Activated naive CD8-positive, alpha-beta T cell treated with anti-CD3 and anti-CD28 coated beads, Interleukin-2, amount 10 ng/mL, durations not matched to agents 7 days and 5 days (primary cell): ENCODE measurements around the gene SH3BP5L. TPM values are rescaled to one million over a fixed set of nuclear protein-coding genes. Genes with fewer than 3 reads are reported as not detected.
A peak's percentile ranks its signal among the peaks of the same experiment; 100 is the strongest.

Source experiments
- ATAC-seq: fragments of 150-1000 bp; cut with Tn5 transposase; one replicate; pipeline ENCODE4 v1.10.0; 2021; ENCODE audit warnings: low read depth, moderate library complexity
- POLR2A ChIA-PET: fragments of 350-600 bp; sonication (Branson Sonifier 250); formaldehyde crosslinking; loops from one replicate; lab custom pipeline; 2021; ENCODE audit warnings: antibody characterized with exemption; lab: Charles Lee
- DNase-seq: peaks from one replicate; pipeline ENCODE4 v3.0.0; 2021
- H3K27ac Mint-ChIP-seq: one replicate; pipeline ENCODE4 v1.8.0; 2022; ENCODE audit warnings: mild to moderate bottlenecking, mixed read lengths
- H3K27me3 Mint-ChIP-seq: one replicate; pipeline ENCODE4 v1.8.0; 2022; ENCODE audit warnings: mild to moderate bottlenecking, moderate library complexity, mixed read lengths
- H3K36me3 Mint-ChIP-seq: one replicate; pipeline ENCODE4 v1.8.0; 2021; ENCODE audit warnings: mild to moderate bottlenecking, mixed read lengths
- H3K4me1 Mint-ChIP-seq: one replicate; pipeline ENCODE4 v1.8.0; 2021; ENCODE audit warnings: mixed read lengths
- H3K4me3 Mint-ChIP-seq: one replicate; pipeline ENCODE4 v1.8.0; 2022; ENCODE audit warnings: mild to moderate bottlenecking, moderate library complexity, mixed read lengths
- H3K9me3 Mint-ChIP-seq: one replicate; pipeline ENCODE4 v1.8.0; 2021; ENCODE audit warnings: mixed read lengths
- total RNA-seq, 2 experiments: library from RNA; stranded (reverse); gene quantifications; one replicate each; pipeline ENCODE4 v1.2.3, GENCODE V29; 2021

The SH3BP5L gene
- total RNA-seq, 2 experiments from 2014 or later, result 32.8 to 34.7 TPM

DNA sequence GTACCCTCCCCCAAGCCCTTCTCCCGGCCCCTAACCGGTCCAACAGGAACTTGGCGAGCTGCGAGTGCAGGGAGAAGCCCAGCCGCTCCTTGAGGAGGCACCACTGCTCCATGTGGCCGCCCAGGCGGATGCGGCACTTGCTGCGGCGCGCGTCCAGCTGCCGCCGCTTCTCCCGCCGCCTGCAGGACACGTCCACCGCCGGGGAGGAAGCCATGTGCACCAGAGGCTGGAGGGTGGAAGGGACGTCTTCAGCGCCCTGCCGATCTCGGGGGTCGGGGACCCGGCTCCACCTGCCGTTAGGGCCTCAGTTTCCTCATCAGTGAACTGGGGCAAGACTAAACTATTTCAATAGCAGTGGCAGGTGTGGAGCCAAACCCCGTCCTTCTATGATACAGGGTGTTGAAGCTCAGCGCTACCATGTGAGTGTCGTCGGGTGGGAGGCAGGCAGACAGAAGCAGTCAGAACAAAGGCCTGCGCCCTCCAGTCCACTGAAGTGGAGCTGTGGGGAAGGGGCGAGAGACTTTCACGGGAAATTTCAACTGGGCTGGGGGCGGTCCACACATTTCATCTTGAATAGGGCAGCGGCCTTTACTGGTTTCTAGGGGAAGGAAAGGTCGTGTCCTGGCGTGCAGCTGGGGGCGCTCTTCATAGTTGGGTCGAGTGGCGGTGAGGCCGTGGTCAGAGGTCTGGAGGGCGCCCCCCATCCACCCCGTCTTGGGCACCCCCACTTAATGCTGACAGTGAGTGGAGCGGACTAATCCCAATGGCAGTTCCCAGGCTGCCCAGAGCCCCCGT lies 32.6 kb upstream of the SH3BP5L start:
- Mint-ChIP-seq H3K9me3 (no peaks in the 10 kb centered on the region), H3K27me3 (peaks cover 3% of the 10 kb centered on the region), H3K4me3 (peak overlapping the region; percentile 94), H3K27ac (peak overlapping the region; percentile 97), H3K4me1 (peaks cover 40% of the 10 kb centered on the region), H3K36me3 (peaks cover 20% of the 10 kb centered on the region)
- POLR2A ChIA-PET, result interaction anchor here (0.7 to 4.1 kb wide), 10 partner anchors 14 to 47 kb away, joined by 3 to 74 read pairs (median 6); partner anchors contain the start of genes PGBD2, SH3BP5L and ZNF672
- DNase-seq (peak; percentile 68), ATAC-seq (peak; percentile 29)

GRCh38 chr1:248857749-248858095 lies 32.0 kb upstream of the SH3BP5L start:
- Mint-ChIP-seq H3K4me3 (peak overlapping the region; percentile 94), H3K27me3 (peaks cover 3% of the 10 kb centered on the region), H3K36me3 (peaks cover 20% of the 10 kb centered on the region), H3K4me1 (peaks cover 38% of the 10 kb centered on the region), H3K9me3 (no peaks in the 10 kb centered on the region), H3K27ac (peak overlapping the region; percentile 97)
- POLR2A ChIA-PET, result interaction anchor here (1.1 to 4.1 kb wide), 5 partner anchors 15 to 48 kb away, joined by 4 to 74 read pairs (median 7); partner anchors contain the start of genes PGBD2, SH3BP5L and ZNF672
- DNase-seq (no peak), ATAC-seq (no peak)

- H3K4me1 Mint-ChIP-seq, result peaks cover 34% of the 10 kb centered on the region
- POLR2A ChIA-PET, result interaction anchor here (4.1 kb wide), 1 partner anchor 18 kb away, joined by 74 read pairs; the partner anchor contains the start of gene ZNF672
These were observed 31.5 kb upstream of the SH3BP5L start for GRCh38 chr1:248857201-248857600.

GRCh38 chr1:248856176-248856575 lies 30.5 kb upstream of the SH3BP5L start:
- Mint-ChIP-seq H3K27me3 (no peaks in the 10 kb centered on the region), H3K4me1 (peaks cover 28% of the 10 kb centered on the region), H3K27ac (peak overlapping the region; percentile 37), H3K4me3 (no peak overlapping the region), H3K9me3 (no peaks in the 10 kb centered on the region), H3K36me3 (peaks cover 18% of the 10 kb centered on the region)
- POLR2A ChIA-PET, result no interaction called here
- DNase-seq, result no peak
- ATAC-seq, result no peak

More at GRCh38 chr1:248857201-248857600, 31.5 kb upstream of the SH3BP5L start:
- Mint-ChIP-seq H3K9me3 (no peaks in the 10 kb centered on the region), H3K27ac (peak overlapping the region; percentile 97), H3K36me3 (peaks cover 18% of the 10 kb centered on the region), H3K4me3 (peak overlapping the region; percentile 94), H3K27me3 (peaks cover 3% of the 10 kb centered on the region)
- ATAC-seq (no peak), DNase-seq (peak; percentile 37)

DNA sequence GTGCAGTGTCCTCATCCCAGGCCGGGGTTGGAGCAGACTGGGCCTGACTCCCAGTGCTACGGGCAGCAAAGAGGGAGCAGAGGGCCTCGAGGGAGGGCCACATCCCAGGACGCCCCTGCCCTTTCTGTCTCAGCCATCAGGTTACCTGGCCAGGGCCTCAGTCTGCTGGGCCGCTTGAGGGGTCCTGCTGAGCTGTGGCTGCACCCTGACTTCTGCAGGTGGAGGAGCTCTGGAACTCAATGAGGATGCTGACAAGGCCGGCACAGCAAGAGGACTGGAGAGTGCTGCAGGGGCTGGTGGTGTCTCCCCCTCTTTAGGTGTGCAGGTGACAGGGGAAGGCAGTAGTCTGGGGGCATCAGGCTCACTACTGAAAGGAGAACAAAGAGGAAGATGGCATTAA lies 29.9 kb upstream of the SH3BP5L start:
- Mint-ChIP-seq H3K27me3 (no peaks in the 10 kb centered on the region), H3K9me3 (no peaks in the 10 kb centered on the region), H3K36me3 (peaks cover 18% of the 10 kb centered on the region), H3K4me3 (no peak overlapping the region), H3K27ac (no peak overlapping the region), H3K4me1 (peaks cover 28% of the 10 kb centered on the region)
- DNase-seq (no peak), ATAC-seq (no peak)
- POLR2A ChIA-PET, result no interaction called here

- Mint-ChIP-seq H3K27me3 (no peaks in the 10 kb centered on the region), H3K4me3 (no peak overlapping the region), H3K4me1 (peaks cover 21% of the 10 kb centered on the region), H3K27ac (no peak overlapping the region), H3K36me3 (peaks cover 21% of the 10 kb centered on the region), H3K9me3 (no peaks in the 10 kb centered on the region)
- ATAC-seq (peak; percentile 70), DNase-seq (peak; percentile 51)
- POLR2A ChIA-PET, result interaction anchor here (1.0 kb wide), 1 partner anchor 15 kb away, joined by 4 read pairs; no protein-coding TSS in a partner anchor
These were observed 28.1 kb upstream of the SH3BP5L start for GRCh38 chr1:248853663-248854375.

DNA sequence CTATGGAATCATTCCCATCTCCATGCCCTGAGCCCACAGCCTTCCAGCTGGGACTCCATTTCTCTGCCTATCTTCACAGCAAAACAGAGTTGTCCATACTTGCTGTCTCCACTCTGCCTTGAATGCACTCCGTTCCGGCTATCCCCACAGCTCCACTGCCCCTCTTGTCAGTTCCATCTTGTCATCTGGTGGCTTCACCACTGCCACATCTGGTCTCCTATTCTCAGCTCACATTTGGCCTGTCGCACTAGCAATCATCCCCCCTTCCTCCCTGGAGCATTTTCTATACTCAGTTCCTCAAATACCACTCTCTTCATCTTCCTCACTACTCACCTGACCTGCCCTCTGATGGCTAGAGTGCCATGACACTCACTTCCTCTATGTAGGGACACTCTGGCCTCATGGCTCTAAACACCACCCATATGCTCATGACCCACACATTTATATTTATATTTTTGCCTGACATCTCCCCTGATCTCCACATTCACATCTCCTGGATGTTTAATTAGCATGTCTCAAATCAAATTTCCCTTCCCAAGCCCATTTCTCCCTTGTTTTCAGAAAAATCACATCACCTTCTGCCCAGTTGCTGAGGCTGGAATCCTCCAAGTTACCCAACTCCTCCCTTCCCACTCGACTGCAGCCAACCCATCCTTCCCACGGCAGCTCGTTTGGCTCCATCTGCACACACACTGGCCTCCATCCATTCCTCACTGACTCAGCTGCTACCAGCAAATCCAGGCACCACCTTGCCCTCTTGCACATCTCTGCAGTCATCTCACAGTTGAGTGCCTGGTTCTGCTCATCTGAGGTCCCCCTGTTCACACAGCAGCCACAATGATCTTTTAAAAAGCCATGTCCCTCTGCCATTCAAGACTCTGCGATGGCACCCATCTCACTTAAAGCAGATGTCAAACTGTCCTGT lies 27.0 kb upstream of the SH3BP5L start:
- ATAC-seq (no peak), DNase-seq (no peak)
- POLR2A ChIA-PET, result interaction anchor here (0.7 kb wide), 1 partner anchor 14 kb away, joined by 3 read pairs; no protein-coding TSS in a partner anchor
- H3K27me3 Mint-ChIP-seq, result no peaks in the 10 kb centered on the region
- H3K4me1 Mint-ChIP-seq, result peaks cover 16% of the 10 kb centered on the region
- H3K9me3 Mint-ChIP-seq, result no peaks in the 10 kb centered on the region
- no peak overlapping the region for H3K27ac Mint-ChIP-seq
- H3K36me3 Mint-ChIP-seq, result peaks cover 22% of the 10 kb centered on the region
- H3K4me3 Mint-ChIP-seq, result no peak overlapping the region

DNA sequence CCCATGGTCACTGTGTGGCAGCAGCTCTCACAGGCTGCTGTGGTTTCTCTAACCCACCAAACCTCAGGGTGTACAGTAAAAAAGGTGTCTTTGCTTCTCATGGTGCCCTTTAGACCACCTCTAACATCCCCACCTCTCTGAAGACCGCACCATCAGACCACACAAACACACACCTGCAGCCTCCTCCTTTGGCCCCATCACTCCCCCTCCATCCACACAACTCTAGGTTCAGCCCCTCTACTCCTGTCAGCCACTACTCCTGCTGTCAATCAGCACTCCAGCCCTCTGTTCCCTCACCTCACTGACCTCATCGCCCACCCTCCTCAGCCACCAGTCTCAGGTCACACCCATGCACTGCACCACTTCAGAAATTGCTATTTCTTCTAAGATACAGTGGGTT lies 25.7 kb upstream of the SH3BP5L start:
- Mint-ChIP-seq H3K9me3 (no peaks in the 10 kb centered on the region), H3K4me1 (peaks cover 8% of the 10 kb centered on the region), H3K4me3 (no peak overlapping the region), H3K36me3 (peaks cover 25% of the 10 kb centered on the region), H3K27ac (no peak overlapping the region), H3K27me3 (no peaks in the 10 kb centered on the region)
- DNase-seq (no peak), ATAC-seq (no peak)
- POLR2A ChIA-PET, result interaction anchor here (1.1 kb wide), 1 partner anchor 12 kb away, joined by 3 read pairs; no protein-coding TSS in a partner anchor

GRCh38 chr1:248850536-248851251 lies 25.0 kb upstream of the SH3BP5L start:
- POLR2A ChIA-PET, result interaction anchor here (1.1 kb wide), 1 partner anchor 11 kb away, joined by 3 read pairs; no protein-coding TSS in a partner anchor
- Mint-ChIP-seq H3K4me1 (peaks cover 2% of the 10 kb centered on the region), H3K36me3 (peaks cover 19% of the 10 kb centered on the region), H3K9me3 (no peaks in the 10 kb centered on the region), H3K27ac (no peak overlapping the region), H3K4me3 (no peak overlapping the region), H3K27me3 (no peaks in the 10 kb centered on the region)
- DNase-seq (no peak), ATAC-seq (no peak)

GRCh38 chr1:248850124-248850523 lies 24.4 kb upstream of the SH3BP5L start:
- POLR2A ChIA-PET, result interaction anchor here (1.3 kb wide), 1 partner anchor 12 kb away, joined by 7 read pairs; the partner anchor contains the start of gene ZNF672
- DNase-seq (no peak), ATAC-seq (no peak)
- peaks cover 17% of the 10 kb centered on the region for H3K36me3 Mint-ChIP-seq
- no peak overlapping the region for H3K27ac Mint-ChIP-seq
- H3K4me3 Mint-ChIP-seq, result no peak overlapping the region
- H3K9me3 Mint-ChIP-seq, result no peaks in the 10 kb centered on the region
- no peaks in the 10 kb centered on the region for H3K4me1 Mint-ChIP-seq
- H3K27me3 Mint-ChIP-seq, result no peaks in the 10 kb centered on the region

DNA sequence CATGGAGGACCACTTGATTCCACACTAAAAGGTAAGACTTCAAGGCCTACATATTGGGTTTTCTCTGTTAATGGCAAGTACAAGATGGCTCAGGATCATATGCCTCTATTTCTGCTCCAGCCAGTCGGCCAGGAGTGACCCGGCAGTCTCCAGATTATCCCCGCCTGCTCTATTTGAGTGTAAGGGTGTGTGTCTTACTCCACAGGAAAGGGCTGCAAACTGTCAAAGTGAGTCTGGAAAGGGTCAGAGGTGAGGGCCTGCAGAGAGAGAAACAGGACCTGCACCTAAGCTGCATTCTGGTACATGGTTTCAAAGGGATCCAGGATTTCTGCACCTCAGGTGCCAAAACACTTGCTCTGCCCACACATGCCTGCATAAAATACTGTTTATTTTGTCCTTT lies 23.9 kb upstream of the SH3BP5L start:
- no peak overlapping the region for H3K4me3 Mint-ChIP-seq
- H3K27ac Mint-ChIP-seq, result no peak overlapping the region
- no peaks in the 10 kb centered on the region for H3K4me1 Mint-ChIP-seq

GRCh38 chr1:248849152-248849551 lies 23.4 kb upstream of the SH3BP5L start:
- Mint-ChIP-seq H3K36me3 (peaks cover 10% of the 10 kb centered on the region), H3K9me3 (no peaks in the 10 kb centered on the region), H3K27me3 (no peaks in the 10 kb centered on the region), H3K4me1 (no peaks in the 10 kb centered on the region), H3K27ac (no peak overlapping the region), H3K4me3 (no peak overlapping the region)
- POLR2A ChIA-PET, result interaction anchor here (1.3 kb wide), 1 partner anchor 11 kb away, joined by 7 read pairs; the partner anchor contains the start of gene ZNF672
- ATAC-seq (no peak), DNase-seq (no peak)

More for the DNA sequence above, 23.9 kb upstream of the SH3BP5L start:
- peaks cover 13% of the 10 kb centered on the region for H3K36me3 Mint-ChIP-seq
- DNase-seq (no peak), ATAC-seq (no peak)
- H3K27me3 Mint-ChIP-seq, result no peaks in the 10 kb centered on the region
- POLR2A ChIA-PET, result interaction anchor here (1.3 kb wide), 1 partner anchor 12 kb away, joined by 7 read pairs; the partner anchor contains the start of gene ZNF672
- no peaks in the 10 kb centered on the region for H3K9me3 Mint-ChIP-seq
